Memory B cell (primary cell): Measurements from ENCODE around the gene FLRT2.

Experiments used
- ATAC-seq: fragments of 150-1000 bp; cut with Tn5 transposase; 2 replicates; pipeline ENCODE4 v1.10.0; 2021; ENCODE audit warnings: low read depth, mild to moderate bottlenecking, moderate library complexity
- DNase-seq, 2 donors: peaks; one replicate each; pipeline ENCODE4 v3.0.0; 2022; ENCODE audit warnings: low spot score in 2 of 2
- H3K27ac Mint-ChIP-seq: one replicate; pipeline ENCODE4 v1.8.0; 2022; ENCODE audit warnings: mild to moderate bottlenecking, moderate library complexity, mixed read lengths
- H3K27me3 Mint-ChIP-seq: one replicate; pipeline ENCODE4 v1.8.0; 2022; ENCODE audit warnings: mixed read lengths
- H3K36me3 Mint-ChIP-seq: one replicate; pipeline ENCODE4 v1.8.0; 2022; ENCODE audit warnings: mild to moderate bottlenecking, mixed read lengths
- H3K4me1 Mint-ChIP-seq: one replicate; pipeline ENCODE4 v1.8.0; 2022; ENCODE audit warnings: mixed read lengths
- H3K4me3 Mint-ChIP-seq: one replicate; pipeline ENCODE4 v1.8.0; 2022; ENCODE audit warnings: mild to moderate bottlenecking, moderate library complexity, mixed read lengths
- H3K9me3 Mint-ChIP-seq: one replicate; pipeline ENCODE4 v1.8.0; 2022; ENCODE audit warnings: mixed read lengths

Gene FLRT2

DNA sequence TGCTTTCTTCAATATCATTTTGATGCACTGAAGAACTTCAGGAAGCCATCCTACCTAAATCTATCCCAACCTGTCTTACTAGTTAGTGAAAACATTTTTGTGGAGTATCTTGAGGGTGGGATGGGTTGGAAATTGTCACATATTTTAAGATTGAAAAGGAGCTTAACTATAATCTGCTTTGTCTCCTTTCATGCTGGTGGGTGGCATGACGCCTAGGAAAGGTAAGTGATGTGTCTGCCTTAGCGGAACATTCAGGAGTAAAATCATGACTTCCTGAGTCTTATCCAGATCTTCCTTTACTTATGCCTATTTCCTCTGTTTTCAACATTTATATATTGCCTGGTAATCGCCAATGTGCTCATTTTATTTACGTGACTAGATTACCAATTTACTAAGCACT lies 74.1 kb downstream of the FLRT2 start:
- DNase-seq (no peak), ATAC-seq (no peak)
- Mint-ChIP-seq H3K27ac (no peak overlapping the region), H3K4me3 (no peak overlapping the region), H3K27me3 (no peaks in the 10 kb centered on the region), H3K4me1 (no peaks in the 10 kb centered on the region), H3K36me3 (no peaks in the 10 kb centered on the region), H3K9me3 (peaks cover 5% of the 10 kb centered on the region)

DNA sequence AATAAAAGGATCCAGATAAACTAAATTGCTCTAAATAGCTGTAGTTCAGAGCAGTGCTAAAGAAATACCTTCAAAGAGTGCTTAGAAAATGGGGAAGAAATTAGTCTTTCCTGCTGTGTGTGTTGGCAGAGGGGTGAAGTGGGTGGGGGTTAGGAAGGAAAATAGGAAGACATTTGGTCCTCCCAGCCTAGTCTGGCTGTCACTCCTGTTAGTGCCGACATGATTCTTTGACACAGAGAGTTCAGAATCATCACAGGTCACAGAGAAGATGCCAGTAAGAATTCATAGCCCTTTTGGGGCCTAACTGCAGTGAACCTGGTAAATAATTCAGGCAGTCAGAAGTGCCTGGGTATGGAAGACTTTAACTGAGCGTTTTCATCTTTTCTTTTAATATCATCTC lies 74.8 kb downstream of the FLRT2 start:
- Mint-ChIP-seq H3K4me3 (no peak overlapping the region), H3K4me1 (no peaks in the 10 kb centered on the region), H3K9me3 (peaks cover 5% of the 10 kb centered on the region), H3K27me3 (no peaks in the 10 kb centered on the region), H3K27ac (no peak overlapping the region), H3K36me3 (no peaks in the 10 kb centered on the region)
- ATAC-seq (no peak), DNase-seq (no peak)

DNA sequence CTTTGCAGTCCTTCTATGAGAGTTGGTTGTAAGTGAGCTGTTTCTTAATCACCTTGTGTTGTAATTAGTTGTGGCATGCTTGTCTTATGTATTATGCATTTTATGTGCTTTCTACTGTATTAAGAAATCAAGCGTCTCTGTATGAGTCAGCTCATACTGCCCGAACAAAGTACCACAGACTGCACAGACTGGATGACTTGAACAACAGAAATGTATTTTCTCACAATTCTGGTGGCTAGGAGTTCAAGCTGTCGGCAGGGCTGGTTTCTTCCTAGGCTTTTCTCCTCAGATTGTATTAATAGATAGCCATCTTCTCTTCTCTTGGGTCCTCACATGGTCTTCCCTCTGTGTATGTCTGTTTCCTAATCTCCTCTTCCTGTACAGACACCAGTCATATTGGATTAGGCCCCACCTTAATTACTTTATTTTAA lies 77.7 kb downstream of the FLRT2 start:
- Mint-ChIP-seq H3K4me3 (no peak overlapping the region), H3K4me1 (no peaks in the 10 kb centered on the region), H3K9me3 (peaks cover 4% of the 10 kb centered on the region), H3K27me3 (no peaks in the 10 kb centered on the region), H3K36me3 (no peaks in the 10 kb centered on the region), H3K27ac (no peak overlapping the region)
- DNase-seq = no peak
- ATAC-seq = no peak

DNA sequence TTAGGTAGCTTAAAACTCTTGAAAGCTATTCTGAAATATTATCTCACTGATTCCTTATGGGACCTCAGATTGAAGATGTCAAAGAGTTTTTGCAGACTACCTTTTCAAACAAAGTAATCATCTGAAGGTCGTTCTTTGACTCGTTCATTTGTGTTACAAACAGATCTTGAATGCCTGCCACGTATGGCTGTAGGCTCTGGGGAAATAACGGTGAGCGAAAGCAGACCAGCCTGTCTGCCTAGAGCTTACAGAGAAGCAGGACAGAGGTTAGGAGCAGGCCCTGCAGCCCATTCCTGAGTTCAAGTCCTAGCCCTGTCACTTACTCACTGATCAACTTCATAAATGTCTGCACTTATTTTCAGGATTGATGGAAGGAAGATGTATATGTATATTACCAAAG lies 83.6 kb downstream of the FLRT2 start:
- H3K4me3 Mint-ChIP-seq = no peak overlapping the region
- H3K36me3 Mint-ChIP-seq = no peaks in the 10 kb centered on the region
- H3K27ac Mint-ChIP-seq = no peak overlapping the region
- ATAC-seq (no peak), DNase-seq (no peak)
- peaks cover 2% of the 10 kb centered on the region for H3K9me3 Mint-ChIP-seq
- H3K4me1 Mint-ChIP-seq = no peaks in the 10 kb centered on the region
- no peaks in the 10 kb centered on the region for H3K27me3 Mint-ChIP-seq

DNA sequence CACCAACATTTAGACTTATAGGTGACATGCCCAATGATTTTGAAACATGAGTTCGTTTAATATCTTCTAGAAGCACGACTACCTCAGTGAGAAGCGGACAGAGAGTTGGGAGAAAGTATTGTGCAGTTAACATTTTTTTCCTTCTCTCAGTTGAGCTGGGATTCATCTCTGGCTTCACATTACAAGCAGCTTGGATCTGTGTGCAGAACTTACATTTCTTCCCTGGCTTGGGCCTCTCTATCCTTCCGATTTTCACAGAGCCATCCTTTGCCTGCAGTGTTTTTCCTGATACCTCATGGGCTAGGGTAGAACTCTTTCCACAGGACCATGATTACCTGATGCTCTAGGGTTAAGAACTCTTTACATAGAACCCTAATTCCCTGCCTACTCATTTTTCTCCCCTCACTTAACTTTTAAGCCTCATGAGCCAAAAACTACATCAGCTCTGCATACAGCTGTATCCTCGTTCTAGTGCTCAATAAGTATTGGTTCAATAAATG lies 86.5 kb downstream of the FLRT2 start:
- Mint-ChIP-seq H3K4me3 (no peak overlapping the region), H3K27me3 (no peaks in the 10 kb centered on the region), H3K4me1 (no peaks in the 10 kb centered on the region), H3K27ac (no peak overlapping the region), H3K36me3 (no peaks in the 10 kb centered on the region), H3K9me3 (peaks cover 2% of the 10 kb centered on the region)
- DNase-seq (no peak), ATAC-seq (no peak)

DNA sequence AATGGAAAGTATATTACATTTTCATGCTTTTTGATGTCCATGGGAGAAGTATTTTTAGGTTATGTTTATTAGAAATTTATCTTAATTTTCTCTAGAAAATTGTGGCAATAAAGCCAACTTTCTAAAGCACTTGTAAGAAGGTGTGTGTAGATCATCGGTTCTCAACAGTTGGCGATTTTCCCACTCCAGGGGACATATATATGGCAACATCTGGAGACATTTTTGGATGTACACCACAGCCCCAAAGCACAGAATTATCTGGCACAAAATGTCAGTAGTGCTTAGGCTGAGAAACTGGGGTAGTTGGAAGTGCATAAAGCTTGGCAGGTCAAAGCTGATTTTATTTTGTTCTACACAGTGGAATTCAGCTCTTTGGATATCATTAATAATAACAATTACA lies 86.9 kb downstream of the FLRT2 start:
- H3K4me3 Mint-ChIP-seq = no peak overlapping the region
- H3K27ac Mint-ChIP-seq = no peak overlapping the region
- H3K9me3 Mint-ChIP-seq = no peaks in the 10 kb centered on the region
- no peak for DNase-seq
- ATAC-seq = no peak
- H3K27me3 Mint-ChIP-seq = no peaks in the 10 kb centered on the region
- H3K4me1 Mint-ChIP-seq = no peaks in the 10 kb centered on the region
- H3K36me3 Mint-ChIP-seq = no peaks in the 10 kb centered on the region

DNA sequence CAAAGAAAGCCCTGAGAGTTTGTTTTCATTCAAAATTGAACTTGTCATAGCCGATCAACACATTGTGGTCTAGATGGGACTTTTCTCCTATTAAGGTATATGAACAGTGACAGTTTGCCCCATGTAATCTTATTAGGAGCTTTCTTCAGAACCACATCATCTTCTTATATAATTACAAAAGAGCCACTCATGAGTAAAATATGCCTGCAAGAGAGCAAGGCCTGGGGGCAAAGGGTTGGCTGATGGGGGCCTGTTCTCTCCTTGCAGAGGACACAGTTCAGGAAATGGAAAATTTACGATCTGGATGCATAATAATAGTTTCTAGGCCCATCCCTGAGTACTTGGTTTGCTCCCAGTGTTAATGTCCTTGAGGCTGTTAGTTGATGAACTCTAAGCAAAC lies 87.8 kb downstream of the FLRT2 start:
- Mint-ChIP-seq H3K9me3 (no peaks in the 10 kb centered on the region), H3K36me3 (no peaks in the 10 kb centered on the region), H3K27ac (no peak overlapping the region), H3K27me3 (no peaks in the 10 kb centered on the region), H3K4me3 (no peak overlapping the region), H3K4me1 (no peaks in the 10 kb centered on the region)
- ATAC-seq (no peak), DNase-seq (no peak)

DNA sequence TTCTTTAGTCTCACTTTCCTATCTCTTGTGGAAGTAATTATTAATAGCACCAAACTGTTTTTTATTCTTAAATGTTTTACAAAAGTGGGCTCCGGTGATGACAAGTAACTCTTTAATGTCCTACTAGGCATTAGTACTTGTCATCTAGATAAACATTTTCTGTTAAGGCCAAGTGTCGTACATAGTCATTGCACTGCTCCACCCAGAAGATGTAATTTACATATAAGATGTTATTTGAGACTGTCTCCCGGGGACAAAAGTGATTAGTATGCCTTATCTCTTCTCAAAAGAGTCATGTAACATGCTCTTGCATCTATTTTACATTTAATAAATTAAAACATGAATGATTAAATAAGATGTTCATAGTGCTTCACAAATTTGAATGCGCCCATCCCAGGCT lies 88.4 kb downstream of the FLRT2 start:
- Mint-ChIP-seq H3K9me3 (no peaks in the 10 kb centered on the region), H3K4me1 (no peaks in the 10 kb centered on the region), H3K4me3 (no peak overlapping the region), H3K36me3 (no peaks in the 10 kb centered on the region), H3K27ac (no peak overlapping the region), H3K27me3 (no peaks in the 10 kb centered on the region)
- DNase-seq (no peak), ATAC-seq (no peak)

DNA sequence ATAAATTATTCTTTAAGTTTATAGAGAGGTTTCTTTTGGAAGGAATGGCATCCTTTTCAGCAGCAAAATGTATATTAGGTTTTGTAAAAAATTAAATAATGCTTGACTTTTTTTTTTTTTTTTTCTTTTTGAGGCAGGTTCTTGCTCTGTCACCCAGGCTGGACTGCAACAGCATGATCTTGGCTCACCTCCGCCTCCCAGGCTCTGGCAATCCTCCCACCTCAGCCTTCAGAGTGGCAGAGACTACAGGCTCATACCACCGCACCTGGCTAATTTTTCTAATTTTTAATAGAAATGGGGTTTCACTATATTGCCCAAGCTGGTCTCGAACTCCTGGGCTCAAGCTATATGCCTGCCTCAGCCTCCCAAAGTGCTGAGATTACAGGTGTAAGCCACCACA lies 89.0 kb downstream of the FLRT2 start:
- no peak overlapping the region for H3K4me3 Mint-ChIP-seq
- no peaks in the 10 kb centered on the region for H3K9me3 Mint-ChIP-seq
- H3K36me3 Mint-ChIP-seq = no peaks in the 10 kb centered on the region
- no peaks in the 10 kb centered on the region for H3K4me1 Mint-ChIP-seq
- no peak overlapping the region for H3K27ac Mint-ChIP-seq
- no peak for DNase-seq
- ATAC-seq = no peak
- H3K27me3 Mint-ChIP-seq = no peaks in the 10 kb centered on the region

DNA sequence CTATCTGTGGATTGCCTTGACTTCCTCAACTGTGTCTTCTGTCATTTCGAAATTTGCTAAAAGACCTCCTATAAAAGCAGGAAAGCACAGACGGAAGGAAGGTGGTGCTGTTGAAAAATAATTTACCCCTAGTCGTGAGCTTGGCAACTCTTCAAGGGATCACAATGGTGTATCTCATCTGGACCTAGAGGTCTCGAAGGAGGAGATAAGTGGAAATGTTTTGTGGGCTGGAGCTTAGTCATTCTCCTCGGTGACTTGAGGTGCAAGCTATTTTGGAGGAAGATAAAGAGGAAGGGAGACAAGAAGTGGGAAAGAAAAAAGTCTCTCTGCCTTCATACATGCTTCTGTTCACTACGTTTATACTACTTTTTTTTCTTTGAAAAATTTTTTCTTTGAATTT lies 89.9 kb downstream of the FLRT2 start:
- no peak overlapping the region for H3K4me3 Mint-ChIP-seq
- H3K36me3 Mint-ChIP-seq = no peaks in the 10 kb centered on the region
- H3K27me3 Mint-ChIP-seq = no peaks in the 10 kb centered on the region
- DNase-seq (no peak), ATAC-seq (no peak)
- no peak overlapping the region for H3K27ac Mint-ChIP-seq
- H3K9me3 Mint-ChIP-seq = no peaks in the 10 kb centered on the region
- no peaks in the 10 kb centered on the region for H3K4me1 Mint-ChIP-seq

DNA sequence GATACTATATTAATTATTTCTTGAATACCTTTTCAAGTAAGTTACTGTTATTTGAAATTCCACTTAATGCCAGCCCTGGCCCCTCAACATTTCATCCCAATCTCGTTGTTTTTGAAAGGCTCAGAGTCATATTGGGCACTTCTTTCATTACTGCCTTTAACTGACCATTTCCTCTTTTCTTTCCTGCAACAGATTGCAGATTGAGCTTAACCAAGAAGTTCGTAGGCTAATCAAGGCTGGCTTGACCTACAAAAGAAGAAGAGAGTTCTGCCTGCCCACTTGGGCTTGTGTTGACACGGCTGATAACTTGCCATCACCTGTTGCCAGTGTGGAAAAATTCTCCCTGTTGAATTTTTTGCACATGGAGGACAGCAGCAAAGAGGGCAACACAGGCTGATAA lies 91.0 kb downstream of the FLRT2 start:
- H3K4me1 Mint-ChIP-seq = no peaks in the 10 kb centered on the region
- H3K27ac Mint-ChIP-seq = no peak overlapping the region
- H3K4me3 Mint-ChIP-seq = no peak overlapping the region
- DNase-seq (no peak), ATAC-seq (no peak)
- no peaks in the 10 kb centered on the region for H3K27me3 Mint-ChIP-seq
- no peaks in the 10 kb centered on the region for H3K9me3 Mint-ChIP-seq
- H3K36me3 Mint-ChIP-seq = no peaks in the 10 kb centered on the region

DNA sequence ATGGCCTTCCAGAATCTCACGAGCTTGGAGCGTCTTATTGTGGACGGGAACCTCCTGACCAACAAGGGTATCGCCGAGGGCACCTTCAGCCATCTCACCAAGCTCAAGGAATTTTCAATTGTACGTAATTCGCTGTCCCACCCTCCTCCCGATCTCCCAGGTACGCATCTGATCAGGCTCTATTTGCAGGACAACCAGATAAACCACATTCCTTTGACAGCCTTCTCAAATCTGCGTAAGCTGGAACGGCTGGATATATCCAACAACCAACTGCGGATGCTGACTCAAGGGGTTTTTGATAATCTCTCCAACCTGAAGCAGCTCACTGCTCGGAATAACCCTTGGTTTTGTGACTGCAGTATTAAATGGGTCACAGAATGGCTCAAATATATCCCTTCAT lies 92.2 kb downstream of the FLRT2 start:
- H3K4me3 Mint-ChIP-seq = no peak overlapping the region
- ATAC-seq (no peak), DNase-seq (no peak)
- no peak overlapping the region for H3K27ac Mint-ChIP-seq
- H3K9me3 Mint-ChIP-seq = no peaks in the 10 kb centered on the region
- no peaks in the 10 kb centered on the region for H3K27me3 Mint-ChIP-seq
- no peaks in the 10 kb centered on the region for H3K36me3 Mint-ChIP-seq
- H3K4me1 Mint-ChIP-seq = no peaks in the 10 kb centered on the region

DNA sequence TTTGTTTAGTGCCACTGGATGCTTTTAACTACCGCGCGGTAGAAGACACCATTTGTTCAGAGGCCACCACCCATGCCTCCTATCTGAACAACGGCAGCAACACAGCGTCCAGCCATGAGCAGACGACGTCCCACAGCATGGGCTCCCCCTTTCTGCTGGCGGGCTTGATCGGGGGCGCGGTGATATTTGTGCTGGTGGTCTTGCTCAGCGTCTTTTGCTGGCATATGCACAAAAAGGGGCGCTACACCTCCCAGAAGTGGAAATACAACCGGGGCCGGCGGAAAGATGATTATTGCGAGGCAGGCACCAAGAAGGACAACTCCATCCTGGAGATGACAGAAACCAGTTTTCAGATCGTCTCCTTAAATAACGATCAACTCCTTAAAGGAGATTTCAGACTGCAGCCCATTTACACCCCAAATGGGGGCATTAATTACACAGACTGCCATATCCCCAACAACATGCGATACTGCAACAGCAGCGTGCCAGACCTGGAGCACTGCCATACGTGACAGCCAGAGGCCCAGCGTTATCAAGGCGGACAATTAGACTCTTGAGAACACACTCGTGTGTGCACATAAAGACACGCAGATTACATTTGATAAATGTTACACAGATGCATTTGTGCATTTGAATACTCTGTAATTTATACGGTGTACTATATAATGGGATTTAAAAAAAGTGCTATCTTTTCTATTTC lies 93.2 kb downstream of the FLRT2 start:
- no peaks in the 10 kb centered on the region for H3K27me3 Mint-ChIP-seq
- H3K27ac Mint-ChIP-seq = no peak overlapping the region
- H3K36me3 Mint-ChIP-seq = no peaks in the 10 kb centered on the region
- ATAC-seq = no peak
- no peak overlapping the region for H3K4me3 Mint-ChIP-seq
- no peaks in the 10 kb centered on the region for H3K4me1 Mint-ChIP-seq
- no peak for DNase-seq
- H3K9me3 Mint-ChIP-seq = no peaks in the 10 kb centered on the region

DNA sequence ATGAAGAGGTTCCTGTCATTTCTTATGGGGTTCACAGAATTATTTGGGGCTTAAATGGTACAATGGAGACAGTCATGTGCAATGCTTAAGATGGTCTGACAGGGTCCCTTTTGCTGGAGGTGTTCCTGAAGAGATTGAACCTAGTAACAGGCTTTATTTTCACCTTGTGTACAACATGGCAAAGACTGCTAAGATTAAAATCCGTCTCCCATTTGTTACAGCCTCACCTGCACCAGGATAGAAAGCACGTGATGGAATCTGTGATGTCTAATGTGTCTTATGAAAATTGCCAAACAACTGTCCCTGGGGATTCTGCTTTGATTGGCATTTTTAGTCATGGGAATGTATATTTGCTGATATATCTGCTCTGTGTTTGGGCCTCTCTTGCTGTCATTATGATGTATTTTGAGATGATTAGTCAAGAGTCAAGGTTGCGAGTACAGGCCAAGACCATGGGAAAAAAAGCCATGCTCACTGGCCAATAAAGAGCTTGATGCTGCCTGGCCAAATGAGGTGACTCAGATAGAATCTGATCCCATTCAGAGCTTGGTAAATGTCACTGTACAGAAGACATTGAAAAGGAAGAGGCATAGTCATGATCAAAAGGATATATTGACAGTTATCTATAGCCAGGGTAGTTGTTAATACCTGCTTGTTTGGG lies 96.1 kb downstream of the FLRT2 start:
- Mint-ChIP-seq H3K36me3 (no peaks in the 10 kb centered on the region), H3K9me3 (no peaks in the 10 kb centered on the region), H3K27ac (no peak overlapping the region), H3K4me3 (no peak overlapping the region), H3K4me1 (no peaks in the 10 kb centered on the region), H3K27me3 (no peaks in the 10 kb centered on the region)
- DNase-seq = no peak
- no peak for ATAC-seq

DNA sequence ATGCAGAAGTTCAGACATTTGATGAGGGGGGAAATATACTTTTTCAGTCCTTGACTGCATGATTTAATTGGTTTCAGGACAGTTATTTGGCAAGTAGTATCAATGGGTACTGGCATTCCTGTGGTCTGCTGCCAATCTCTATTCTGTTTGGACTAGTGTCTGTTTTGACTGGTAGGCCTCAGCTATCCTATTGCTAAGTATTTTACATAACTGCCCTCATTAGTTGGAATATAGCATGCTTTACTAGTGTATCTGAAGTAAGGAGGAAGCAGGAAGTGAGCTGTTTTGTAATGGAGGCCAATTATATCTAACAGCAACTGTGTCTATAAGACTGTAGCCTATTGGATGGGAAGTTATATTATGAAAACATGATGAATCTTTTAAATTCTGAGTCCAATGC lies 104.3 kb downstream of the FLRT2 start:
- H3K36me3 Mint-ChIP-seq = no peaks in the 10 kb centered on the region
- H3K27me3 Mint-ChIP-seq = no peaks in the 10 kb centered on the region
- ATAC-seq (no peak), DNase-seq (no peak)
- no peak overlapping the region for H3K27ac Mint-ChIP-seq
- peaks cover 2% of the 10 kb centered on the region for H3K9me3 Mint-ChIP-seq
- H3K4me3 Mint-ChIP-seq = no peak overlapping the region
- no peaks in the 10 kb centered on the region for H3K4me1 Mint-ChIP-seq
